Effector CD4-positive, alpha-beta T cell (primary cell): ENCODE results near the gene CLOCK.
"Not testable (repeated sequence)": the region's sequence is repeated elsewhere in the genome, so short reads cannot be mapped to it uniquely, and the experiment has no call there.

Experiments
- DNase-seq: peaks from one replicate; pipeline ENCODE4 v3.0.0-alpha.2; 2020
- total RNA-seq: gene quantifications from one replicate; lab custom pipeline; 2026; lab: John Stamatoyannopoulos, UW

The CLOCK gene, protein sequence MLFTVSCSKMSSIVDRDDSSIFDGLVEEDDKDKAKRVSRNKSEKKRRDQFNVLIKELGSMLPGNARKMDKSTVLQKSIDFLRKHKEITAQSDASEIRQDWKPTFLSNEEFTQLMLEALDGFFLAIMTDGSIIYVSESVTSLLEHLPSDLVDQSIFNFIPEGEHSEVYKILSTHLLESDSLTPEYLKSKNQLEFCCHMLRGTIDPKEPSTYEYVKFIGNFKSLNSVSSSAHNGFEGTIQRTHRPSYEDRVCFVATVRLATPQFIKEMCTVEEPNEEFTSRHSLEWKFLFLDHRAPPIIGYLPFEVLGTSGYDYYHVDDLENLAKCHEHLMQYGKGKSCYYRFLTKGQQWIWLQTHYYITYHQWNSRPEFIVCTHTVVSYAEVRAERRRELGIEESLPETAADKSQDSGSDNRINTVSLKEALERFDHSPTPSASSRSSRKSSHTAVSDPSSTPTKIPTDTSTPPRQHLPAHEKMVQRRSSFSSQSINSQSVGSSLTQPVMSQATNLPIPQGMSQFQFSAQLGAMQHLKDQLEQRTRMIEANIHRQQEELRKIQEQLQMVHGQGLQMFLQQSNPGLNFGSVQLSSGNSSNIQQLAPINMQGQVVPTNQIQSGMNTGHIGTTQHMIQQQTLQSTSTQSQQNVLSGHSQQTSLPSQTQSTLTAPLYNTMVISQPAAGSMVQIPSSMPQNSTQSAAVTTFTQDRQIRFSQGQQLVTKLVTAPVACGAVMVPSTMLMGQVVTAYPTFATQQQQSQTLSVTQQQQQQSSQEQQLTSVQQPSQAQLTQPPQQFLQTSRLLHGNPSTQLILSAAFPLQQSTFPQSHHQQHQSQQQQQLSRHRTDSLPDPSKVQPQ
- 31.0 reads per million, percentile 57 among the genes with 10 or more reads in this experiment for total RNA-seq

DNA sequence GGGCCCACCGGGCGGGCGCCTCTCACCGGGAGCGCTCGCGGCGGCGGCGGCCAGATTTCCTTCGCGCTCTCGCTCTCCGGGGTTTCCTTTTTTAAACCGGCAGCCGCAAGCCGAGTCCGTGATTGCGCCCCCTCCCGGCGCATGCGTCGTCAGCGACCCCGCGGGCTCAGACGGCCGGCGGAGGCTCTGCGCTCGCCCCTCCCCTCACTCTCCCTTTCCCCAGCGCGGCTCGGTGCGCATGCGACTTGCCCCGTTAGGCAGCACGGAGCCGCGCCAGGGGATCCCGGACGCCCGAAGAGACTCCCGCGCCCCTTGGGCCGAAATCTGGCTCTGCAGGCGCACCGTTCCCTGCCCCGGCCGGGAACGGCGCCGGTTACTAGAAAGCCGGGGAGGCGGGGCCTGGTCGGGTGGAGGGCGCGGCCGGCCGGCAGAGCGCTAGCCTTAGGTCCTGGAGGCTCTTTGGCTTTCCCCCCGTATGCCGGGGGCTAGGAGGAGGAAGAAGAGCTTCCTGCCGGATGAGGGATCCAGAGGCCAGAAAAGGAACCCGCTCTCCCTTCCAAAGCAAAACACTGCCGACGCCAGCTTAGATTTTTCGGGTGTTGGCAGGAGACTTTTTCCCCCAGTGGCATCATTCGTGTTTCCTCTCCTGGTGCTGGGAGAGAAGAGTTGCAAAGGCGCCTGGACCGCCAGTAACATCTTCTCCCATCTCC, at the start of gene CLOCK:
CLOCK (minus strand) TSS at position 154 of the 710 bp plus-strand sequence. CDS start 64,124 bp downstream, outside the sequence.
- peak; percentile 77 for DNase-seq

DNA sequence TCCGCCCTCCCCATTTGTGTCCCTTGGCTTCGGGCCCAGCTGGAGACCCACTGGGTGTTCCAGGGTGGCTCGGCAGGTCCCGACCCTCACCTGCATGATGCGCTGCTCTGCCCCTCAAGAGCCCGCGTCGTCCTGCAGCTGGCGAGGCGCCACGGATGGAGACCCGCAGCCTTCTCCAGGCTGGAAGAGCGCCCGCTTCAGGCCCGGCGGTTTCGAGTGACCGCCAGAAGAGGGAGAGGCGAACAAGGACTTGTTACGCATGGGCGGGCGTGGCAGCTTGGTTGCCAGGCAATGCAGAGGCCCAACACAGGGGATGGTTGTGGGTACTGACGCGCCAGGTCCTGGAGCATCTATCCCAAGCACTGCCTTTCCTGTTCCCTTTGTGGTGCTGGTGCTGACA, 45.3 kb upstream of the CLOCK start, which contains the start of gene PDCL2:
PDCL2 (minus strand) TSS at position 232 of the 400 bp plus-strand sequence; CDS start at position 96, 136 bp downstream.
- DNase-seq: no peak

DNA sequence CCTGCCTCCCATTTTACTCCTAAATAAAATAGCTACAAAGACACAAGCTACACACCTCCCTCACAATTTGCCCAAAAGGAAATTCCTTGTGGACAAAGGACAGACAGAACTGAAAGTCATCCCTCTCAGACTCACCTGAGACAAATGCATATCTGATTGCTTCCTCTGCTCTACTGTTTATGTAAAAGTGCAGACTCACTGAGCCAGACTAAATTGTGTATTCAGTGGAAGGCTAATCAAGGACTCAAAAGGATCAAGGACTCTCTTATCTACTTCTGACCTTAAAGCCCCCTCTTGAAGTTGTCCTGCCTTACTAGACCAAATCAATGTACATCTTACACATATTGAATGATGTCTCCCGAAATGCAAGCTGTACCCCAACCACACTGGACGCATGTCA, 41.5 kb upstream of the CLOCK start:
- DNase-seq: no peak

DNA sequence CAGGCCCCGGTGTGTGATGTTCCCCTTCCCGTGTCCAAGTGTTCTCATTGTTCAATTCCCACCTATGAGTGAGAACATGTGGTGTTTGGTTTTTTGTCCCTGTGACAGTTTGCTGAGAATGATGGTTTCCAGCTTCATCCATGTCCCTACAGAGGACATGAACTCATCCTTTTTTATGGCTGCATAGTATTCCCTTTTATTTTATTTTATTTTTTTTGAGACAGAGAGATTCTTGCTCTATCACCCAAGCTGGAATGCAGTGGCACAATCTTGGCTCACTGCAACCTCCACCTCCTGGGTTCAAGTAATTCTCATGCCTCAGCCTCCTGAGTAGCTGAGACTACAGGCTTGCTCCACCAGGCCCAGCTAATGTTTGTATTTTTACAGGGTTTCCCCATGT, 36.1 kb upstream of the CLOCK start:
- not testable (repeated sequence) for DNase-seq

DNA sequence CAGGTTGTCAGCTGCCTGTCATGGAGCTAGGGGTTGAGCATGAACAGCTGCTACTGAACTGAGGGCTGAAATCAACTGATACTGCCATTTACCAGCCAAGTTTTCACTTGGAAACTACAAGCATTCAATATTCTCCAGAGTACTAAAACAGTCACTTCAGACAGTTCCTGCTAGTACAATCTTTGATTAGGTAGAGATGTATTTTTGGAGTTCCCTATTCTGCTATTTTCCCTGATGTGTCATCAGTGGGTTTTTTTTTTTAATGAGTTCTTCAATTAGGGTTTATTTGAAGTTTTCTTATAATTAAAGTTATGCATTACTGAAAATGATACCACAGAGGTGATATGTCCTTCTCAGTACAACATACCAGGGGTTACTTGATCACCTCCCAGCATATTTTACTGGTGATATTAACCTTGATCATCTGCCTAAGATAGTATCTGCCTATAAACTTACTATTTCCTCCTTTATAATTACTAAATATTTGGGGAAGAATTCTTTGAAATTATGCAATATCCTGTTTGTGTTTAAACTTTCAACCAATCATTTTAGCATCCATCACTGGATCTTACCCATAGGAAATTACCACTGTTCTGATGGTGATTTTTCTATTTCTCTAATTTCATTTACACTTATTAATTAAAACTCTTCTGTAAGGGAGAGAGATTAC, 31.8 kb upstream of the CLOCK start:
- no peak for DNase-seq

DNA sequence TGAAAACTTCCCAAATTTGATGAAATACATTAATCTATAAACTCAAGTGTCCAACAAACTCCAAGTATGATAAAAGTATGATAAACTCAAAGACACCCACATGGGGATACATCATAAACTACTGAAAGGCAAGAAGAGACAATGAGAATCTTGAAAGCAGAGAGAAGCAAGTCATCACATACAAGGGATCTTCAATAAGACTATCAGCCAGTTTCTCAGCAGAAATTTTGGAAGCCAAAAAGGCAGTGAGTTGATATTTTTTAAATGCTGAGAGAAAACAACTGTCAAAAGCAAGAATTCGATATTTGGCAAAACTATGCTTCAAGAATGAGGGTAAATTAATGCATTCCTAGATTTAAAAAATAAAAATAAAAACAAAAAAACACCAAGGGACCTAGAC, 28.8 kb upstream of the CLOCK start:
- no peak for DNase-seq

DNA sequence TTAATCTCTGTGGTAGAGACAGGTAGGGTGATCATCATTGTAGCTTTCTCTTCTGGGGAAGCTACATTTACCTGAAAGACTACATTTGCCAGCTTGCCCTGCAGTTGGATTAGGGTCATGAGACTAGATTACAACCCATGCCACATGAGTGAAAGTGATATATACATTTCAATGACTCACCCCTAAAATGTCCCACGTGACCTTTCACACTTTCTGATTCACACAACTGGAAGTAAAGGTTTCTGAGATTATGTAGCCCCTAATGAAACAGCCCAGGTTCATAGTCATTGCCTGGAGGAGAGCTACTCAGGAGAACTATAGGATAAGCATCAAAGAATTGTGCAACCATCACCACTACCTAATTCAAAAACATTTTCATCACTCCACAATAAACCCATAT, 27.5 kb upstream of the CLOCK start:
- no peak for DNase-seq

DNA sequence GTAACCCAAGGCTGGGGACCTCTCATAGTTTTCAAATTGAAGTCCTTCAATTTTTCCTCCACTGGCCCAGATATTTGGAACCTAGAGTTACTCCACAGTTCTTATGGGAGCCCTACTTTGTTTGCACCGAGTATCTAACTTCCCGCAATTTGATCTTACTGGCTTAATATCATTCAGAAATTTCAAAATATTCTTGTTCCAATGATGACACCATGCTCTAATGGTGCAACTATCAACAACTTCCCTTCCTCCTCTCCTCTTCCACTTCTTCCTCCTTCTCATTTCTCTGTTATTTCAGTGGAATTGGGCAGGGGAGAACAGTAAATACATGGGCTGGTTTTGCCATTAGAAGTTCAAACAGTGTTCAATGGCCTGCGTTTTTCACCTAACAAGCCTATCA, 25.1 kb upstream of the CLOCK start:
- no peak for DNase-seq

DNA sequence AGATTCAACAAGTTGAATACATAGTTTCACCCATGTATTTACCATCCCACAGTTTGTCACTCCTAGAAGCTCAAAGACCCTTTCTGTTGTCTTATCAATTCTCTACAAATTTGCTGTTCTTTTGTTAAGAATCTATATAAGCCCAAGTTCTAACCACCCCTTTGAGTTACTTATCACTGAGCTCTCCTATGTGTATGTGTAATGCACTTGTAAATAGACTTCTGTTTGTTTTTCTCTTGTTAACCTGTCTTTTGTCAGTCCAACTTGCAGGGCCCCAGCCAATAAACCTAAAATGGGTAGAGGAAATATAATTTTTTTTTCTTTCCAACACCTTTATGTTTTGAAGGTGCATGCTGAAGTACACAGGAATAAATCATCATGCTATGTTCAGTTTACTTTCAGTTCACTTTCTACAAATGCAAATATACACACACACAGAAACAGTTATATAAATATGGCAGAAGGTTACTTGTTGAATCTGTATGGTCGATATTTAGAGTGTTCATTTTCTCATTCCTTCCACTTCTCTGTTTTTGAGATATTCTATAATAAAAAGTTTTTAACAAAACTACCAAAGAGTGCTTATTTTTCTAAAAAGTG, 22.3 kb upstream of the CLOCK start:
- no peak for DNase-seq

DNA sequence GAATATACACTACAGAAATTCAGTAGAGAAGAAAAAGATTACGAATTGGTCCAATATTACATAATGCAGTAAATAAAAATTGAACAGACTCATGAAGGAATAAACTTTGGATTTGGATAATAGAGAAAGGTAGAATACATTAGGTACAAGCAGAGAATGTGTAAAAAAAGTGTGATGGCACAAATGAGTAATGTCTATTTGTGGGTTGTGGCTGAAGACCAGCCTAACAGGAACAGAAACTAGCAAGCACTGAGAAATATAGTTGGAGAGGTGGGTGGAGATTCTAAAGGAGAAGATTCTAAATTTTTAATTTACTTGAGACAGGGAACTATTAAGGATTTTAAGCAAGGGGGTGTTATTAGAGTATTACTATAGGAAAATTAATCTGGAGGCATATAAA, 15.2 kb upstream of the CLOCK start:
- DNase-seq: no peak

DNA sequence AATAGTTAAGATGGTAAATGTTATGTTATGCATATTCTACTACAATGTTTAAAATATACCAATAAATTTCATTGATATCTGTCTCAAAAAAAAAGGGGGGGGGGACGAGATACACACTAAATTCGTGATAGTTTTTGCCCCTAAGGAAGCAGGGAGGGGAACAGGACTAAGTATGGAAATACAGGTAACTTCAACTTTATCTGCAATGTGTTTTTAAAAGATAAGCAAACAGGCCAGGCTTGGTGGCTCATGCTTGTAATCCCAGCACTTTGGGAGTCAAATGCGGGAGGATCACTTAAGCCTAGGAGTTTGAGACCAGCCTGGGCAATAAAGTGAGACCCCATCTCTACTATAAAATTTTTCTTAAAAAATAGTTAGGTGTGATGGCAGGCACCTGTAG, 13.4 kb upstream of the CLOCK start:
- DNase-seq: no peak

DNA sequence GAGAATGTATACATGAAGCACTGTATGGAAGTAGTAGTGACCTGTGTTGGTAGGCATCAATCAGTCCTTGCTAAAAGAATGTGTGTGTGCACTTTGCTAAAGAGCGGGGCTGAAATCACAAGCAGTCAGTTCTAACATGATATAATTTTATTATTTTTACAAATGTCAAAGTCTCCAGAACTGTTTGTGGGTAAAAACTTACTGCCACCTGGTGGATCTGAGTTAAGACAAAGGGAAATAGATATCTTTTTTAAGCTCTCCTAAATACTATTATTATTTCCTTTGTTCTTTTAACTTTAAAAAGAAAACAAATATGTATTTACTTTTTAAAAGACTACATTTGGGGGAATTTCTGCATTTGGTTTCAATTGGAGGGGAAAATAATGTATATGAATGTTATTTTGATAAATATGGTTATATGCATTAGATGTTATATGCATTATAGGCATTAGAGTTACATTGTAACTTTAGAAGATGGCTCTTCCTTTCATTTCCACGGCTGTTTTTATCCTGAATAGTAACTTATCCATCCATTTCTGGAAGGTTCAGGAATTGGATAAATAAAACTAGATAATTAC, 7.8 kb upstream of the CLOCK start:
- DNase-seq: no peak

DNA sequence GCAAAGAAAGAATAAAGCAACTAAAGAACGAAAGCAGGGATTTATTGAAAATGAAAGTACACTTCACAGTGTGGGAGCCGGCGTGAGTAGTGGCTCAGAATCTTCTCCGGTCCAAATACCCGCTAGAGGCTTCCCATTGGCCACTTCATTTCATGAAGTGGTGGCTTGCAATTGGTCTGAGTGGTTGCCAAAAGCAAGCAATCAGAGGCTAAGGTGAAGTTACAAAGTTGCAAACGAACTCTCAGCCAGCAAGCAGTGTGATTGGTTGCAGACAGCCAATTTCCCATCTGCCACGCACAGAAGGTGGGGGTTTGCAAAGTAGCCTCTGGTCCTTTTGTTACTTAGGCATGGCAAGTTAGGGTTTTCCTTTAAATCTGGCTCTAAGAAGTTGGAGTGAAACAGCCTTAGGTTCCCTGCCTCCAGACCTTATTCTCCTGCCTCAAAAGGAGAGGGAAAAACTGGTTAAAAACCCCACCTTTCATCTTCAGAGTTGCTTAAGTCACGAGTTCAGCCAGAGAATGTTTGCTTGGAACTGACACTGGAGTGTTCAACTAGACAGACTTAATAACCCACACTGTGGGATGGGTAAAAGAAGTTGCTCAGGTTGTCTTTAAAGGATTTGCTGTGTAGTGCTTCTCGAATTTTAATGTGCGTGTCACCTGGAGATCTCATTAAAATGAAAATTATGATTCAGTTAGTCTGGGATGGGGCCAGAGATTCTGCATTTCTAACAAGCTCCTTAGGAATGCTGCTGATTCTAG, 6.9 kb upstream of the CLOCK start:
- DNase-seq: no peak

DNA sequence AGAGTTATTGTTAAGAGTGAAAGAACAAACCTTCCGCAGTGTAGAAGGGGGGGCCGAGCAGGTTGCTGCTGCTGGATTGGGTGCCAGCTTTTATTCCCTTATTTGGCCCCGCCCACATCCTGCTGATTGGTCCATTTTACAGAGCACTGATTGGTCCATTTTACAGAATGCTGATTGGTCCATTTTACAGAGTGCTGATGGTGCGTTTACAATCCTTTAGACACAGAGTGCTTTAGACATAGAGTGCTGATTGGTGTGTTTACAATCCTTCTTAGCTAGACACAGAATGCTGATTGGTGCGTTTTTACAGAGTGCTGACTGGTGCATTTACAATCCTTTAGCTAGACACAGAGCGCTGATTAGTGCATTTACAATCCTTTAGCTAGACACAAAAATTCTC, 5.3 kb upstream of the CLOCK start:
- not testable (repeated sequence) for DNase-seq

DNA sequence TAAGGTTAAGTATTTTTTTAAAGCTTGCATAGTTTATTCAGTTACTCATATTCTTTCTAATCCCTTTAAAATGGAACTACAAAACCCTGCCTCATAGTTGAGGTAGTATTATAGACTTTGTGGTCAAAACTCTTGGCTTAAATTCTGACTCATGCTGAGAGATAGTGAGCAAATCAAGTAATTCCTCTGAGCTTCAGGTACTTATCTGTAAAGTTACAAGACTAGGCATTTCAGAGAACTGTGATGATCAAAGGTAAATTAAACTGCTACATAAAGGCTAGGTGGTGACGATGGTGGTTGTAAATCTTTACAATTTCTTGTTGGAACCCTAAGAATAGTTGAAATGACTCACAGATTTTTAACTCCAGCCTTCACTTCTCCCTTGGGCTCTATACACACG, 3.2 kb upstream of the CLOCK start:
- DNase-seq: no peak

DNA sequence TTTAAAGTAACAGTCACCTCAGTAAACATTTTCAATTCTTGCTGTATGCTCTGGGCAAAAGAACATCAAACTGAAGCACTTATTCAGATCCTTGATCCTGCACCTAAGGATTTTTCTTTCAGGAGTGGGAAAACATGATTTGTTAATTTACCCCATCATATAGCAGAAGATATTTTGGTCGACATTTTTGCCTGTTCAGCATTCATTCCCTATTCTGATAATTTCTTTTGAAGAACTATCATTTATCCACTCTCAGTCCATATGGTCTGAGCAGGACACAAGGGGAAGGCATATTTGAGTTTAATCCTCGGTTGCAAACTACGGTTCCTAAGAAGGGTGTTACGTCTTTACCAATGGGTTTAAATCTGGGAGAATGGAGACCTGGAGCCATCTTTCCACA, 1.2 kb upstream of the CLOCK start:
- DNase-seq: no peak

DNA sequence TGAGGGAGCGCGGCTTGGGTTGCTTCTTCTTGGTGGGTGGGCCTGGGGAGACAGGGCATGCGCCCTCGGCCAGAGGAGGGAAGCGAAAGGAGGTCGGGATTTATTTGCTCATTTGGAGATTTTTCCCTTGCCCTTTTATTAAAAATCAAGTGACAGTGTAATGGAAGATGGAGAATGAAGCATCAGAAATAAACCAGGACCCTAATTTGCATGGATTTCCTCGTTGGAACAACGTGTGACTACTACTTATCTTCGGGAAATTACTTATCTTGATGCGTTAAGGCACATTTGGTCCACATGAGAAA, 709 bp upstream of the CLOCK start:
- no peak for DNase-seq

DNA sequence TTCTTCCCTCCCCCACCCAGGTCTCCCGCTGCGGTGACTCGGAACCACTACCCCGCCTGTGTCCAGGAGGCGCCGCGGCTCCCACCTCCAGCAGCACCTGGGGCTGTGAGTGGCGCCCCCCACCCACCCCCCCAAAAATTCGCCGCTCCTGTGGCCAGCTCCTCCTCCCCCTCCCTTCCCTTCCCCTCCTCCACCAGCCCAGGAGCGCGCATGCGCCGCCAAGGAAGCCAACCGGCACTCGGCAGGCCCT, 278 bp downstream of the CLOCK start:
- no peak for DNase-seq

DNA sequence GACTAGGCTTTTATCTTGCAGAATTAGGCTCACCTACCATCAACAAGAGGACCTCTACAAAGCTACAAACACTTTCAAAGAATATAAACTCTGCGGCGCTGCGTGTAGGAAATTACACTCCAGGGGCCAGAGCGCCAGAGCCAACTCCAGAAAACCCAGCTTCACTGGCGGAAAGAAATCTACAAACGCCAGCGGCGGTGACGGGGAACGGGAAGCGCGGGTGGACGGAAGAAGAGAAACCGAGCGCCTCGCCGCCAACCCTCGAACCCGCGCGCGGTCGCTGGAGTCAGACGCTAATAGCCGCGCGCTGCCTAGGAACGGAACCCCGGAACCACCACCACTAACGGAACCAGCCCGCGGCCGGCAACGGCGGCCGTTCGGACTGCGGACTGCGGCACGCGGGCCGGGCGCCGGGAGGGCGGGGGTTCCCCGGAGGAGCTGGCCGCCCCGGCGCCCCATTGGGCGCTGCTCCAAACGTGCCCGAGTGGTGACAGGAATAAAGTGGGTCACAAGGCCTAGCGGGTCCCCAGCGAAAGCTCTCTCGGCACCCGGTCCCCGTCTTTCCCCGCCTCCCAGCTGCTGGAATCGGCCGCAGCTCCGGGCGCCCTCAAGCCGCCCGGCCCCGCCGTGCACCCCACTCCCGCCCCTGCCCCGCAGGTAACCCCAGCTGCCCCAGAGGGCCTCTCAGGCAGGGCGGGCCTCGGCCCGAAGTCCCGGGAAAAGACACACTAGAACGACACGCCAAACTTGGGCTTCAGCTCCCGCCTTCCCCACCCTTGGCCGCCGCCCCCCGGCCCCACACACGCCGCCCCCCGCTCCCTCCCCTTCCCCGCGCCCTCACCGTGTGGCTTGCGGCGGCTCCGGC, 836 bp downstream of the CLOCK start:
- DNase-seq: peak; percentile 53

DNA sequence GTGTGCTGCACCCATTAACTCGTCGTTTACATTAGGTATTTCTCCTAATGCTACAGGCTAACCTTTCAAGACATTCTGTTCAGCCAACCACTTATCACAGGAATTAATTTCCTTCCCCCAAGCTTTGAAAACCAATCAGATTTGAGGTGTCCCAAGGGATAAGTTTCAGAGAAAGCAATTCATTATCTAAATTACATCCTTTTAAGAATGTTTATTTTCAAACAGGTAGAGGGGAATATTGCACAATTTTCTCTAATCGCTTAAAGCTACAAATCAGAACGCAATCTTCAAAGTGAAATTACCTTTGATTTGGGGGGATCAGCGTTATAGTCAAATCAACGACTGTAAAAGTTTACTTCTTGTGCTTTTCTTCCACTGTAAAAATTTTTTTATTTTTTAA, 1.6 kb downstream of the CLOCK start:
- DNase-seq: no peak

DNA sequence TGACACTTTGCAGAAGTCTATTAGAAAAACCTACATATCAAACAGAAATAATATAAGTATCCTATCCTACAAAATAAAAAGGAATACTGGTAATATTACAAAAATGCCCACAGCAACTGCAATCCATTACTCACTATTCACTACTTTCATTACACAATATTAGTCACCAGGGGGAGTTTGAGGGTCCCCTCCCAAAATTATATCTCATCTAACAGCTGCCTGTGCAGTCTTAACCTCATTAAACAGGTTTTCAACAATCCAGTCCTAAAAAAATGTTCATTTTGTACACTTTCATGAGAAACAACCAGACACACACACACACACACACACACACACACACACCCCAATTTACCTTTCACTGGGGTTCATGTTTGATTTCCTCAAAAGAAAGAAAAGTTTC, 2.9 kb downstream of the CLOCK start:
- DNase-seq: no peak
